HG03039 (cell line): ENCODE data around the gene GRM5.
"Not testable (repeated sequence)": the region's sequence is repeated elsewhere in the genome, so short reads cannot be mapped to it uniquely, and the experiment has no call there.

Experiments used
- ATAC-seq: cut with Tn5 transposase; IDR thresholded peaks from one replicate; pipeline ENCODE4 v1.9.1; 2021; ENCODE audit warnings: mild to moderate bottlenecking, moderate library complexity; ENCODE audit not compliant: unreplicated experiment

Gene GRM5

DNA sequence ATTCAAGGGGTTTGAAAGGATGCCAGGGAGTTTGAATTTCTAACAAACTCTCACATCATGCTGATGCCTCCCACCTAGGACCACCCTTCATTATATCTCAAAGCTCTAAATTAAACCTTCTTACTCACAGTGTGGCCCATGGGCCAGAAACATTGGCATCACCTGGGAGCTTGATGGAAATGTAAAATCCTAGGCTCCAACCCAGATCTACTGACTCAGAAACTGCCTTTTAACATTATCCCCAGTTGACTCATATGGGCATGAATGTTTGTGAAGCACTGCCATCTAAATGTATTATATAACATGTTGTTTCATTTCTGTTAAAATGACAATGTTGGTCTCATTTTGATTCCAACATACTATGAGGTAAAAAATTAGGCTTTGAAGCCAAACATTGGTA lies 90.3 kb downstream of the GRM5 start:
- ATAC-seq: not testable (repeated sequence)

DNA sequence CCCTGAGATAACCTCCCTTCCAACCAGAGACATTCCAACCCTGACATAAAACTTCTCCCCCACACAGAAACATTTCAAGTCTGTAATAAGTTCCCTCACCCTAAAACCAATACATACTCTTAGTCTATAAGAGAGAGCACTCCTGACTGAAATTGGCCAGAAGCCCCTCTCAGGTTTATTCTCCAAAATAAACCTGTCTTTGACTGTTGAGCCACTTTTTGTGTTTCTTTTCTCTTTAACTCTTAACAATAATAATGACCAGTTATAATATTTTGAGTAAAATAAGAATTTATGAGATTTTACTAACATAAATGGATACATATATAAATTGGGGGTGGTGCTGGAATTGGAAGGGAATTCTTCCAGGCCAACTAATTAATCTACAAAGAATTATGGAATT lies 93.6 kb downstream of the GRM5 start:
- no peak for ATAC-seq

DNA sequence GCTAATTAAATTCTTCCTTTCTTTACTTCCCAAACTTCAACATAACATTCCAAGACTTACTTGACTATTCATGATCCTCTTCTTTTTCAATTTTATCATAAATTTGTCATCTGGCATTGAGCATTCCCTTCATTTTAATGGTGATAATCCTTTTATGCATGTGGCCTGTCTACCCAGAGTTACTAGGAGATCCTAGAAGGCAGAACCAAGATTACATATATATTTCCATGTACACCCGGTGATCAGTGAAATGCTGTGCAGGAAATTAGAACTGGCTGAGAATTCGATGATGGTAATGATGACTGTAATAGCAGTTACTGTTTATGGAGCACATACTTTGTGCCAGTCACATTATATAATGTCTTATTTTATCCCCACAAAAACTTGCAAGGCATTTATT lies 104.2 kb downstream of the GRM5 start:
- ATAC-seq: not testable (repeated sequence)

DNA sequence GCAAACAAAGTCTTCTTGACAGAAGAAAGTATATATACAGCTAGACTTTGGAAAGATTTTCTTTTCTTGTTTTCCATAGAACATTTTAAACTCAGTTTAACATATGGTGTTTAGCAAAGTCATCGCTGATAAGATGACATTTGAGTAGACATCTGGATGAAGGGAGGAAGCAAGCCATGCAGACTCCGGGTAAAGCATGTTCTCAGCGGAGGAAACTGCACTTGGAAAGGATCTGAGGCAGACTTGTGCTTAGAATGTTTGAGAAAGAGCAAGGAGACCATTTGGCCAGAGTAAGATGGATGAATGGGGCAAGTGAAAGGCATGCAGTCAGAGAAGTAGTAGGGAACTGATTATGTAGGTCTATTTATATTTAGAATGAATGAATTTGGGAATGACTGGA lies 105.9 kb downstream of the GRM5 start:
- ATAC-seq: not testable (repeated sequence)

DNA sequence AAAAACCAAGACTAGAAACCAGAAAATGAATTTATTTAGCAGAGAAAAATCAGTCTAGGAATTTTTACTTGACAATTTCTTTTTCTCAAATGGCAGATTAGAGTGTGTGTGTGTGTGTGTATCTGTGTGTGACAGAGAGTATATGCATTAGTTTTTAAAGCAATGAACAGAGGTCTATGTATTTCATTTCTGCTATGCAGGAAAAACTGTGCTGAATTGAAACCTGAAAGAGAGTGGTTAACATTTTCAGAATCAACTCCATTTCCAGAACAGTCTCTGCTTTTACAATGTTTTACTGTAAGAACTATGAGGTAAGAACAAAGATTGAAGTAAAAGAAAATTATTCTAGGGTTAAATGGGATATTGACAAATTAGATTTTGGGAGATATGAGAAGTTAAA lies 114.8 kb downstream of the GRM5 start:
- ATAC-seq: no peak

DNA sequence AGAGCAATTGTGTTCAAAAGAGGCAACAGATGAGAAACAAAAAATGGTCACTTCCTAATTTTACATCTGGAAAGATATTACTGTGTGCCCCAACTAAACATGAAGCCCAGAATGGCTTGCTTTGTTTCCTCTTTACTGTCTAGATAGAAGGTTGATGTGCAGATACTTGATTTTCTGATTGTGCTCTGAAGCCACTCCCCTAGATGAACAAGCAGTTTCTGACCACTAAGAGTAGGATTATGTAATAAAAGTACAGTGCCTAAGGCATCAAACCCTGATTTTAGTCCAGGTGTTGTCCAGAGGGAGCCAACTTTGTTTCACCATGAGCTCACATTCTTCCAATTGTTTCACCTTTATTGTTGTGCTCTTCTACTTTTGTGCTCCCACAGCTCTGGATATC lies 116.9 kb downstream of the GRM5 start:
- not testable (repeated sequence) for ATAC-seq

DNA sequence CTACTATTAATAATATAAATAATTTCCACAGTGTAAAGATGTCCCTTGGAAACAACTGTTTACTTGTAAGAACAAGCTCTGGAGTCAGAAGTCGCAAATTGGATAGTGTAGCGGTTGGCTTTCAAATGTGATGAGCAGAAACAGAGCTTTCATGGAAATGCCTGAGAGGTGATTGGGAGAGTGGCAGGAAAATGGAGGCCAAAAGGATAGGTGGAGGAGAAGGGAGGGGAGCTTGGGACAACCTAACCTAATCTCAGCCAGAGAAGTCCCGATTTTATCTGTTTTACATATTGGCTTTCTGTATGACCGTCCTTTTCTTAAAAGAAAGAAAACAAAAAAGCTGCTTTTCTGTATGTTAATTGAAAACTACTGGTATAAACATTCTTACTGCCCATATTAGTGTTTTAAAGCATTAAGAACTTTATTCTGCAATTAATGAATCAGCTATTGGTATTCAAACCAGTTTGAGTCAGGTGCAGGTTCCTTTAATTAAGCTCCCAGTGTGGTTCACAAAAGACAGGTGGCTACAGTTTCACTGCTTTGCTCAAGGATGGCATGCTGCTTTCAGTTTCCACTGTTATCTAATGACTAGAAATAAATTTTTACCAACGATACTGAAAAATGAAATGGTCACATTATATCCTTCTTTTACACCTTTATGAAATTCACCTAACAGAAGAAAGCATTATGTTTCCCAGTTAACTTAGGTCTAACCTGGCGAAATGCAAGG lies 117.8 kb downstream of the GRM5 start:
- ATAC-seq: not testable (repeated sequence)

DNA sequence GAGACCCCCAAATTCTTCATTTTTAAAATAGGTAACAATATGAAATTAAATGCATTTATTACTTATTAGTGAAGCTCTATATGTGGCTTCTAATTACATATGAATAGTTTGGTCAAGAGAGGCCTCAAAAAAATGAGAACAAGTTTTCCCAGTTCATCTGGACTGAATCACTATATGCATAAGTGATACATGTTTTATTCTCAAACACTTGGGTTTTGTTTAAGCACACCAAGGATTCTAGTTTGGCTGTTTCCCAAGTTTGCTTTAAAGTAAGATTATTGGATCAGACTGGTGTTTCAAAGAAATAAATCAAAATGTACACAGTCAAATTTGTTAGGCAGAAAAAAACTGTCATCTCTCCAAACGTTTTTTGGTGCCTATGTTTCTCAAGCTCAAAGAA lies 136.1 kb downstream of the GRM5 start:
- ATAC-seq: not testable (repeated sequence)

DNA sequence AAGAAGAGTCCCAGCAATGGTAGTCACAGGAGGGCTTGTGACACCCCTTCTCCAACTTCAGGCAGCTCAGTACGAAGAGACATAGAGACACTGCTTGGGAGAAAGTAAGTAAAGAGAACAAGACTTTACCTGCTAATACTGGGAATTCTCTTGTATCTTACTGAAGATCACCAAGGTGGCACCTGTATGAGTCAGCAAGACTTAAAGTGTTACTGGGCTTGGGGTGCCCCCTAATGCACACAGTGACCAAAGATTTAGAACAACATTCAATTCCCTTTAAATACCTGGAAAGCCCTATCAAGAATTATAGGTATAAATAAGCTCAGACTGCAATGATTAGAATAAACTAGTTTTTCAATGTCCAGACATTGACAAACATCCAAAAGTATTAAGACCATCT lies 148.7 kb downstream of the GRM5 start:
- ATAC-seq: not testable (repeated sequence)

DNA sequence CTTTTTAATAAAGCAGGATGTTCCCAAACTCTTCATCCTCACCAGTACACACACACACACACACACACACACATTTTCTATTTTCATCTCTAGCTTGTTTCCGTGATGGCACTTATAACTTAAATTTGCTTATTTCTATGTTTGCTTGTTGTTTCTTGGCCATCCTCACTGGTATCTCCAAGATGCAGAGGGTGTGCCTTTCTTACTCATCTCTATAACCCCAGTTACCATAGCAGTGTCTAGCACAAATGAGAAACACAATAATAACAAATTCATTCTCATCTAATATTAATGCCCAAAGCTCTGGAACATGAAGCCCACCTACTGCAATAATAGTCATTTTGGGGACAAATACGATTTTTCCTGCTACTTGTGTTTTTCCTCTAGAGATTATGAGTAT lies 156.3 kb downstream of the GRM5 start:
- ATAC-seq: no peak

DNA sequence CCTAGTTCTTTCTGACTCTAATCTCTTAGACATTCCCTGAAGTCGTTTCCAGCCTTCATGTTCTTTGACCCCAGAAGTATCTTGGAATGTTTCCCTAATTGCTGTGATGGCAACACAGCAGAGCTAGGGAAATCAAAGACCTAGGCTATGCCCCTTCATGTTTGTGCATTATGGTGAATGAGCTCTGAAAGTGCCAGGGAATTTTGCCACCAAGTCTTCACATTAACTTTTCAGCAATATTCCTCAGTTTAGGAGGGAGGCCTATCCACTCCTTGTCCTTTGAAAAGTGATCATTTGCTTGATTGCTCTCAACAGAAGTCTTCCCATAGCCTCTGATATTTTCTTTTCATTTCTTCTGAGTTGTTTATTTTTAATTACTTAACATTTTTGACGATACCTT lies 164.3 kb downstream of the GRM5 start:
- not testable (repeated sequence) for ATAC-seq

DNA sequence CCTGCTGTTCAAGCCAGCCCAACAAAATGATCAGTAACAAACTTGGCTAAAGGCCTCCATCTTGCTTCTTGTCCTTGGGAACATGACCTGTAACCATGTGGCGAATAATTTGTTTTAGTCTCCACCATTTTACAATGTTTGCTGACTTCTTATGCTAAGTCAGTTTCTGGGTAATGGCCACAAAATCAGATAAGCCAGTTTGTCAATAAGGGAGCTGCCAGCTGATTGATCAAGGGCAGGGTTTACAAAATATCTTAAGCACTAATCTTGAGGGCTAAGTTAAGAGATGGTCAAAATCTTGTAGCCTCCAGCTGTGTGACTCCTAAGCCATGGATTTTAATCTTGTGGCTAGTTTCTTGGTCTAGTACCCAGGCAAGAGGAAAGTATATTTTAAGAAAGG lies 176.9 kb downstream of the GRM5 start:
- not testable (repeated sequence) for ATAC-seq

DNA sequence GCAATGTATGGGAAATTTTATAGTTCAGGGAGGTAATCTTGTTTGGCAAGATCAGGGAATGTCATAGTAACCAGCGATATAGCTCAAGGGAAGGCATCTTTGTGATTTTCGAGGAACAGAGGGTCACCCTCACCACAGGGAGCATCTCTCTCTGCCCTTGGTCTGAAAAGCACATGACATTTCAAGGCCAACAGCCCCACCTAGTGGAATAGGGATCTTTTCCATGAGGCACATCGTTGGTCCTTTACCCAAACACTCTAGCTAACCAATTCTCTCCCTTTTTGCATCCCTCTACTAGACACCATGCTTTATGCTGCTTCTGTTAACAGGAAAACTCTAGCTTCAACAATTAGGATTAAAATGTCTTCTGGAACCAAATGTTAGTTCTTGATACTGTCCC lies 179.0 kb downstream of the GRM5 start:
- ATAC-seq: no peak

DNA sequence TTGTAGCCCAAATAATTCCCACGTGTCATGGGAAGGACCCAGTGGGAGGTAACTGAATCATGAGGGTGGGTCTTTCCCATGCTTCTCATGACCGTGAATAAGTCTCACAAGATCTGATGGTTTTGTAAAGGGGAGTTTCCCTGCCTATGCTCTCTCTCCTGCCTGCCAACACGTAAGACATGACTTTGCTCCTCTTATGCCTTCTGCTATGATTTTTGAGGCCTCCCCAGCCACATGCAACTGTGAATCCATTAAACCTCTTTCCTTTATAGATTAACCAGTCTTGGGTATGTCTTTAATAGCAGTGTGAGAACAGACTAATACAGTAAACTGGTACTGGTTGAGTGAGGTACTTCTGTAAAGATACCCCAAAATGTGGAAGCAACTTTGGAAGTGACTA lies 183.0 kb downstream of the GRM5 start:
- not testable (repeated sequence) for ATAC-seq

DNA sequence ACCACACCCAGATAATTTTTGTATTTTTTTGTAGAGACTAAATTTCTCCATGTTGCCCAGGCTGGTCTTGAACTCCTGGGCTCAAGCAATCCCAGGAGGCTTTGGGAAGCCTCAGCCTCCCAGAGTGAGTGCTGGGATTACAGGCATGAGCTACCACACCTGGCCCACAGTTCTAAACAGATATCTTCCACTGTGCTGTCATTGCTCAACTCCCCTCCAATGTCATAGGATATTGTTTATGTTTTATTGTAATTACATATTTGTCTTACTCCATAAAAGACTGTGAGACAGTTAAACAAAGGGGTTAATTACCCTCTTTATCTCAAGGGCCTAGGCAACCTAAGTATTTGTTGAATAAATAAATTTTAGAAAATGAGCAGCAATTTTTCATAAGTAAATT lies 204.2 kb downstream of the GRM5 start:
- ATAC-seq: no peak

DNA sequence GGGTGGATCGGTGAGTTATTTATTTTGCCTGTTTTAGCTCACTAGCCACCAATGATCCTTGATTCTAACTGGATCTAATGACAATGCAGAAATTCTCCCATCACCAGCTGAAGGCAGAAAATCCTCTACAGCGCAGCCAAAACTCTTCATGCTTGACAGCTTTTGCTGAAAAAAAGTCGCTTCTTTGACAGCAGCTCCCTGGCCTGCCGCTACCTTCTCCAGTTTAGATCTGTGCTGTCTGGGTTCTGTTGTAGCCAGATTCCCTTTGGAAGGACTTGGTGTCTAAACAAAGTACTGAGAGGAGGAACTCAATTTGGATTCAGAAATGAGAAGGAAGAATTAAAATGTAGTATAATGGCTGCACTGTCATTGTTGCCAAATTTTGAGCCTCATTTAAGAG lies 205.4 kb downstream of the GRM5 start:
- not testable (repeated sequence) for ATAC-seq

DNA sequence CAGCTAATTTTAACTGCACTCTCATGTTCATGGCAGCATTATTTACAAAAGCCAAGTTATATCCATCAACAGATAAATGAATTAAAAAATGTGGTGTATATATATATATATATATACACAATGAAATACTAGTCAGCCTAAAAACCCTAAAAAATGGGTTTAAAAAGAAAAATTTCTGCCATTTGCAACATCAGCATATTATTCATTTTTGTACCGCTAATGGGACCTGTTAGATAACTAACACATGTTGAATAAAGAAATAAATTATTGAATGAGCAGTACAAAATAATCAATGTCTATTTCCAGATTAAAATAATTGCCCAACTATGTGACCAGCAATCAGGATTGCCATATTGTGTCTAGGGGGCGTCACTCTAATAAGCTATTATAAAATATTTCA lies 211.8 kb downstream of the GRM5 start:
- ATAC-seq: not testable (repeated sequence)

DNA sequence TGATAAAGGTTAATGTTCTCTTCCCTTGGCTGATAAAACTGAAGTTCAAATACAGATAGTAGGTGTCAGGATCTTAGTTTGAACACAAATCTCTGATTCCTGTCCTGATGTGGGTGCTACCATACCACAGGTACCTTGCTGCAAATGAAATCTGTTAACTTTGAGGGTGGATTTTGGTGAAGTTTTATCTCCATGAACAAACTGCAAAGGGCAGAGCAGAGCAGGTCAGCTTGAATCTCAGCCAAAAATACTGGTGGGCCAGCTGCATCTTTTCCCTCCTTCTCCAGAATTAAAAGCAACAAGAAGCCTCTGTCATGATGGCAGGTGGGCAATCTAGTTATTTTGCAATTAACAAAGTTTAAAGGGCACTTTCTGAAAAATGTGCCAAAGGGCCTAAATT lies 214.2 kb downstream of the GRM5 start:
- ATAC-seq: not testable (repeated sequence)

DNA sequence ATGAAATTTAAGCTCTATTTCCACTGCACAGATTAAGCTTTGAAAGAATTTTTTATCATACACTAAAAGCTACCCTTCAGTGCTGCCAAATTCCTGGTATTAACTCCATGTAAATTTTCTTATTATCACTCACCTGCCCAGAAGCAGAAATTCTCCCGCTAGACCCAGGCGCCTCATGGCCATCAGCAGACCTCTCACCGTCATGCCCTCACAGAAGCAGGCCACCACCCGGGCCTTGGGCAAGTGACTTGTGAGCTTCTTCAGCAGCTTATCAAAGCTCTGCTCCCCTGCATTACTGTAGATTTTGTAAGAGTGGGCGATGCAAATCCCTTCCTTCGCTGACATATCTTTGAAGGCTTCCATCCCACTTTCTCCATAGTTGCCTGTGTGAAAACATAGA lies 216.0 kb downstream of the GRM5 start:
- ATAC-seq: not testable (repeated sequence)

DNA sequence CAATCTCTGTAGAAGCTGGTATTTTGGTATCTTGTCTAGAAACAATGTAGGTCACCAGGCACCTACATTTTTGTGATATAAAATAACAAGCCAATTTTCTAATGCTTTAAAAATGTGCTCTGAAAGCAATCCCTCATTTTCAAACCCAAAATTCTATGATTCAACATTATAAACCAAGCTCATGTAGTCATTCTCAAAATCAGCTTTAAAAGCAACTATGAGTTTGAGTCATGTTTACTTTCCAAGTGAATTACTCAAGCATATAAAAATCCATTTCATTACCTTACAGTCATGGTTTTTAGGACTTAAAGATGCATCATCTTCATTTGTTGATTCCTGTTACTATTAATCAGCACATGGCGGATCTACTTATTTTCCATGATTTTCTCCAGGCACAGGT lies 216.4 kb downstream of the GRM5 start:
- no peak for ATAC-seq

DNA sequence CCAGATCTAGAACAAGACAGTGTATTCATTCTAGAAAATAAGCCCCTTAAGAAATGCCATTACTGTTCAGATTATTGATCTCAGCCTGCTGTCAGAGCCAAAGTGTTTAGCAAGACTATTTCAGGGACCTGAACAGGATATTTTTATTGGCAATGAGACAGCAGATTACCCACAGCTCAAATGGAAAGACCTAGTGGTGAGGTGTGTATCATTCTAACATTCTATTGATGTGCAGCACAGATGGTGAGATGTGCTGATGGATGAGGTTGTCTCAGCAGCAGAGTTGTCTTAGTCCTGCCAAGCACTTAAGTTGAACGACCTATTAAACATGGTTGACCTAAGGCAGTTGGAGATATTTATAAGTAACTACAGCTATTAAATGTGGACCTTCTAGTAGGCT lies 219.5 kb downstream of the GRM5 start:
- ATAC-seq: not testable (repeated sequence)

DNA sequence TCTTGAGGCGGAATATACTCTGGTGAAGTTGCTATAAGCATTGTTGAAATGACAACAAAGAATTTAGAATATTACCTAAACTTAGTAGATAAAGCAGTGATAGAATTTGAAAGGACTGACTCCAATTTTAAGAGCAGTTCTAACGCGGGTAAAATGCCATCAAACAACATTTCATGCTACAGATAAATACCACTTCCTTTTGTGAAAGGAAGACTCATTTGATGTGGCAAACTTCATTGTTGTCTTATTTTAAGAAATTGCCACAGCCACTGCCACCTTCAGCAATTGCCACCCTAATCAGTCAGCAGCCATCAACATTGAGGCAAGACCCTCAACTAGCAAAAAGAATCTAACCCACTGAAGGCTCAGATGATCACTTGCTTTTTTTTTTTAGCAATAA lies 220.8 kb downstream of the GRM5 start:
- ATAC-seq: not testable (repeated sequence)

DNA sequence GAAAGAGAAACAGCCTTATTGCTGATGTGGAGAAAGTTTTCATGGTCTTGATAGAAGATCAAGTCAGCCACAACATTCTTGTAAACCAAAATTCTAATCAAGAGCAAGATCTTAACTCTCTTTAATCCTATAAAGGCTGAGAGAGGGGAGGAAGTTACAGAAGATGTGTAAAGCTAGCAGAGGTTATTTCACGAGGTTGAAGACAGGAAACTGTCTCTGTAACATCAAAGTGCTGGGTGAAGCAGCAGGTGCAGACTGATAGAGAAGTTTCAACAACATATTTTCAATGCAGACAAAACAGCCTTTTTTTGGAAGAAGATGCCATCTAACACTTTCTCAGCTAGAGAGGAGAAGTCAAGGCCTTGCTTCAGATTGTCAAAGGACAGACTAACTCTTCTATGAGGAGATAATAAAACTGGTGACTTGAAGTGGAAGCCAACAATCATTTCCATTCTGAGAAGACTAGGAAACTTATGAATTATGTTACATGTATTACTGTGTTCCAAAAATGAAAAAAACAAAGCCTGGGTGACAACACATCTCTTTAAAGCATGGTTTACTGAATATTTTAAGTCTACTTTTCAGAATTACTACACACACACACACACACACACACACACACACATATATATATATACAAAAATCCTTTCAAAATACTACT lies 221.9 kb downstream of the GRM5 start:
- ATAC-seq: not testable (repeated sequence)
